Measurements from ENCODE around the gene PRG3.
"Not testable (repeated sequence)": the region's sequence is repeated elsewhere in the genome, so short reads cannot be mapped to it uniquely, and the experiment has no call there.

The PRG3 gene

DNA sequence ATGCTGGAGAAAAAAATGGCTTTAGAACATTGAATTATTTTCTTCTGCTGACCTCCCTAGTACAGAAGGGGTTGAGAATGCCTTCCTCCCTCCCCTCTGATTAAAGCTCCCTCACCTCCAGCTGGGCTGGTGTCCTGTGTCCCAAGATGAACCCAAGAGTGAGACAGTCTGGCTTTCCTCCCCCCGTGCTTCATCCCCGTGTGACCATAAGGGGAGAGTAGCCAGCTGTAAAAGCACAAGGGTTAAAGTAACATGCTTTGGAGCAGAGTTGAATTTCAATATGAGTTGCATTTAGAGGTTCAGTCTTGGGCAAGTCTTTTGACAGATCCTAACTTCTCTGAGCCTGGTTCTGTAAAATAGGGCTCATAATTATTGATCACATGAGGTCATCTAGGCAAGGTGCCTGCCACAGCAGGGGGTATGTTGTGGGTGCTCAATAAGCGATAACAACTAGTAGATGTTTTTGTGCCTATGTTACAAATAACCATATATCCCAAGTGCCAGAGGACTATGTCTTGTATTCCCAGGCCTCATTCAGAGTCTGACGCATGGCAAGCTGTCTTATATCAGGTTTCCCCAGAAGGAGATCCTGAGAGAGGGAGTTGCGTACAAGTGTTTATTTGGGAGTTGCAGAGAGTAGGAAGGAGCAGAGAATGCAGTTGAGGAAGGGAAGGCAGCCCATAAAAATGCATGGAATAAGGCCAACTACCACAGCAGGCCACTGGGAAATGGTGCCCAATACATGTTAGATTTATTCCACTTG lies 5.4 kb upstream of the PRG3 start:
- no peak for DNase-seq

DNA sequence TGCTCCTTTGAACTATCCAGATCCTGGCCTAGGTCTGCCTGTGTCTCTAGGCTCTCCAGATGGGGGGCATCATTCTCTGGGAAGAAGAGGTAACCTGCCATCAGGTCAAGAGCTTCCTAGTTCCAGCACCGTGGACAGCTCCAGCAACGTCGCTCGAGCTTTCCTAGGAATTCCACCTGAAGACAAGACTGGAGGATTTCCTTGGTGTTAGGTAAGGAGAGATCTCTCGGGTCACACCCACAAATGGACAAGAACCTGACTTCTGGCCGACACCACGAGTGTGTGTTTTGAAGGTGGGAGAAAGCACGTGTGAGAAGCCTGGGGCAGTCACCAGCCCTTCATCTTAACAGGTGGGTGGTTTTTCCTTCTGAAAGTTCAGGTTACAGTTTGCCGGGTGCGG lies 1.2 kb downstream of the PRG3 start:
- no peak for DNase-seq

DNA sequence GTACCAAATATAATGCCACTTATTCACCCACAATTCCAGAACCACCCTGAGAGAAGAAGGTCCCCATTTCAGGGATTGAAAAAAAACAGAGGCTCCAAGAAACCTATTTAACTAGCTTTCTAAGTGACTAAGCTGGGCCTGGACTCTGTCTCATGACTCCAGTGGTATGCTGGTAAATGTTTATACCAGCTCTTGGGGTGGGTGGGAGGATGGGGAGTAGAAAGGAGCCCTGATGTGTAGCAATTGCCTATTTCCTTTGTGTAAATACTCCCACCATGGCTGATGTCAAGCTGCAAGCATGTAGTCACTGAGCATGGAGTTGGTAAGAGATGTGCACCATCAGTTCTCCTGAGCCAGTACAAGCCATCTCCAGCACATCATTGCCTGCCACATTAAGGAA lies 2.8 kb downstream of the PRG3 start:
- DNase-seq = no peak

DNA sequence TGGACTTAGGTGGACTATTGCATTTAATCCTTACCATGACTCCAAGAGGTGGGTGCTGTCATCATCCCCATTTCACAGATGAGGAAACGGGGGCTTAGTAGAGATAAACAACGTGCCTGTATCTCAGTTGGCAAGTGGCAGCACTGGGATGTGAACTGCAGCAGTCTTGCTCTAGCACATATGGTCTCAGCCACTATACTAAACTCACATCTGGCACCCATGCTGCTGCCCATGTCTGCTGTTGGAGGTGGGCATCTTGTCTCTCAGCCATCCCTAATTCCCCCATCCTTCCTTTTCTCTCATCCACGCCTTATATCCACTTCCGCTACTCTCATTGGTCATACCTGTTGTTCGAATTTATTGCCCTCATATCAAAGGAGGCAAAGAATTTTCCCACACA lies 3.8 kb downstream of the PRG3 start:
- DNase-seq = no peak

DNA sequence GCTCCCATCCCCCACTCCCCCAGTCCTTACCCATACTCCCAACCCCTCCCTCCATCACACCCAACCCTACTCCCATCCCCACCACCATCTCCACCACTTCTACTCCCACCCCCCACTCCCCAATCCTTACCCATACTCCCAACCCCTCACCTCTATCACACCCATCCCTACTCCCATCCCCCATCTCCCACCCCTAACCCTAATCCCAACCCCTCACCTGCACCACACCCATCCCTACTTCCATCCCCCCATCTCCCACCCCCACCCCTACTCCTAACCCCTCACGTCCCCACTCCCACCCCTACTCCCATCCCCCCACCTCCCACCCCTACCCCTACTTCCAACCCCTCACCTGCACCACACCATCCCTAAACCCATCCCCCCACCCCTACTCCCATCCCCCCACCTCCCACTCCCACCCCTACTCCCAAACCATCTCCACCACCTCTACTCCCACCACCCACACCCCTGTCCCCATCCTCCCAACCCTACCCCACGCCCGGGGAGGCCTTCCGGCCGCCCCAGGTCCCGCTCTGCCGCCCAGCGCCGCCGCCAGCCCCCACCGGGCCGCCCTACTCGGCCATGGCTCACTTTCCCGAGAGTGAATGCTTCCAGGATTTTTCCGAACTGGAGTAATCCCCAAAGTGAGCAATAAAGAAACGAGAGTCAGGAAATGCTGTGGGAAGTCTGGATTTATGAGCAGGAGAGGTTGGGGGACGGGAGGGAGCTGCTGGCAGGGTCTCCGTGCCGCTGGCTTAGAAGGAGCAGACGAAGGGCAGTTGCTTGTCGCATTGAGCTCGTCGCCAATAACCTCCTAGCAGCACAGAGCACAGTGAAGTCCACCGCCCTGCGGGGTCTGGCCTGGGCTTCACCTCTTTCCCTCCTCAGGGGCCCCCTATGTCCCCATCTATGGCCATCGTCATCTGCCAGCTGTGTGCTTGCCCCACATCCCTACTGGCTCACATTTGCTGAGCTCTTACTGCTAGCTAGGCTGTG lies 4.6 kb downstream of the PRG3 start:
- DNase-seq = no peak

DNA sequence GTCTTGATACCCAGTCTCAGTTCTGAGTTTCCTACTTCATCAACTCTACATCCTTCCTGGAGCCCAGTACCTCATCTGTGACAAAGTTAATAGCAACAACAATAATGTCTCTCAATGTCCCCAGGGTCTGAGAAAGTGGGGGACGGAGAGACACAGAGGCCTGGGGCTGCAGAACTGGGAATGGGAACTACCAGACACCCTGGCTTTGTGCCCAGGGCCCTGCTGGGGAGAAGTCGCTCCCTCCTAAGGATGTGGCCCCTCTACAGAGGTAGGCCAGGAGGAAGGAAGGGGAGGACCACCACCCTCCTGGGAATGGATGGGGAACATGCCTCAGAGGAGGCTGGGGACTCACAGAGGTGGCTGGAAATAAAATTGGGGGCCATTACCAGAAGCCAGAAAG lies 5.5 kb downstream of the PRG3 start:
- no peak for DNase-seq

DNA sequence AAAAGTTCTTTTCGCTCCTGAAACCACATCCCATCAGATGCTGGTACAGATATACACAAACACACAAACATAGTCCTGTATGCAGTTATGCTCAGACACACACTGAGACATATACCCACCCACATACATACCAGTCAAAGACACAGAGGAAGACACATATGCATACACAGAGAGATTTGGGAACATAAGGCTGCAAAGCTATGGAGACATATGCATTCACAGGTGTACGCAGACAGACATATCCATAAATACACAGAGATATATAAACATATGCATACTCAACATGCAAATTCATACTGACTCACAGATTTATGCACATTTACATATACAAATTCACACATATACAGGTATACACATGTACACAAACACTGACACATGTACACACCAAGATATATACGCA lies 6.0 kb downstream of the PRG3 start:
- no peak for DNase-seq

DNA sequence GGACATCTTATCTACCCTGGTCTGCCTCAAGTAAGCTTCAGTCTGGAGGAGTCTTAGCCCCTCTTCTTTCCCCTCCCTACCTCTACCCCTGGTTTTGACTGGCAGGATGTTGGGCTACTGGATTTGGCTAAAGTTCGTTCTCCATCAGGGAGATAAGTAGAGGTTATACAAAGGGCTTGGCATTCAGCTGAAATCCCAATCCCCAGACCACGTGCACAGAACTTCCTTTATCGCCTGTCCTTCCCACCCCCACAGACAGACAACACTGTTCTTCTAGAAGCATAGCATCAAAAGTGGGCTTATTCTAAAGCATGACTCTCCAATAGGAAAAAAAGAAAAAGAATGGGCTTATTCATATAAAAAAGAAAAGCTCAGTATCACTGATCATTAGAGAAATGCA lies 7.8 kb downstream of the PRG3 start:
- DNase-seq = no peak

DNA sequence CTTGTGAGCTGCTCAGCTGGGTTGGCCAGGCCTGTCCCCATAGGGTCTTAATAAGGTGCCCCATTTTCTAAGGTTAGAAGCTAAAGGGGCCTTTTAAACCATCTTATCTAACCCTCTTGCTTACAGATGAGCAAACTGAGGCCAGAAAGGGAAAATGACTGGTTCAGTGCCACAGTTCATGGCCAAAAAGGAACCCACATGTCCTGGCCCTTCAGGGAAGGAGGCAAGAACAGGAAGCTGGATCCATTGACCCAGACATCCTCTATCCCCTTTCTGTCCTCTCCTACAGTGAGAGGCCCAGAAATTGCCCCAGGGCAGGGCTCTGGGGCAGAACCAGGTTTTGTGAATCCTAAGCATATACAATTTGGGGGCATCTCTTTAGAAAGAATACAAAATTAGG lies 10.0 kb downstream of the PRG3 start:
- no peak for DNase-seq

DNA sequence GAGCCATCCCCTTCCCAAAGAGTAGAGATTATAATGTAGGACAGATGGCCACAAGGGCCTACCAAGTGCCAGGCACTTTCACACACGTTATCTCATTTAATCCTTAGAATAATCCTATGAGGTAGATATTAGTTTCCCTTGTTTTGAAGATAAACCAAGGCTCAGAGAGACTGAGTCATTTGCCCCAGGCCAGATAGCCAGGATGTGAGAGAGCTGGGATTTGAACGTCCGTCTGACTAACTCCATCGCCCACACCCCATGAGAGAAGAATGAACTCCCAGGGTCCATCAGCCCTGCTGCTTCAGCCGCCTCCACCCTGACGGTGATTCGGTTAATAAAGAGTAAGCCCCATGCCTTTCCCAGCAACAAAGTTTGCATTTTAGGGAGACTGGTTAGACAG lies 10.7 kb downstream of the PRG3 start:
- no peak for DNase-seq

DNA sequence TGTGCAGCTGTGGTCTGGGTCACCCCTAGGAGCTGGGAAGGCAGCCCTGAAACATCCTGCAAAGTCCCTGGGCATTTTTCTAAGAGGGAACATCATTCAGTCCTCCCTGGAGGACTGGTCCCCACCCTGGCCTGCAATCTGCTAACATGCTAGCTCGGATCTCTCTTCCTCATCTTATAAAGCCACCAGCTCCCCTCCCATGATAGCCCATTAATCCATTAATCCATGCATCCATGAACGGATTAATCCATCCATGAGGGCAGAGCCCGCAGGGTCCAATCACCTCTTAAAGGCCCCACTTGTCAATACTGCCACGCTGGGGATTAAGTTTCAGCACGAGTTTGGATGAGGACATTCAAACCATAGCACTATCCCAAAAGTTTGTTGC lies 12.1 kb downstream of the PRG3 start:
- DNase-seq = no peak

DNA sequence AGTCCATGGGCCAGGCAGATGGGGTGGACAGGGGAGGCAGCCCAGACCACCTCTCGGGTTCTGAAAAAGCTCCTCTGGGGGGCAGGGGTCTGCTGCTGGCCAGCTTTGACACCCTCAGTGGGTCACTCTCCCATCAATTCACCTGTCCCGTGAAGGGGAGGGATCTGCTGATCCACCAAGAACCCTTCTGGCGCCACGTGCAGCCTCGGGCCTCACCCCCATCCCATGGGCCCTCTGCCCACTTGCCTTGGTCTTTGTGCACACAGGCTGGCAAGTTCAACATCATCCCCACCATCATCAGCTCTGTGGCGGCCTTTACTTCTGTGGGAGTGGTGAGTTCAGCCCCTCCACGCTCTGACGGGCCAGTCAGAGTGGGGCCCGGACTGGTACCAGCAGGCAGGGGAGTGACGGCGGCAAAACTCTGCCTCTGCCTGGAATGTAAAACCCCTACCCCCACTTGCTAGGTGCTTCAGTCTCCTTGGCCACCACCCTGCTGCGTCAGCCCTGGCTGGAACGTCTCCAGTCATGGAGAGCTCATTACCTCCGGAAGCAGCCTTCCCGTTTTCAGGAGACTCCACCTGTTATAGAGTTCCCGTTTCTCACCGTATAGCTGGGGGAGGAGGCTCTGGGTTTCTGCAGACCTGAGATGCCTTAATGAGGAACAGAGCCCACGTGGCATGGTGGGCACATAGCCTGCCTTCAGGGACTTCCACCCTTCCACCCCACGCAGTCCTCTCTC lies 12.7 kb downstream of the PRG3 start:
- DNase-seq = peak; percentile 63

DNA sequence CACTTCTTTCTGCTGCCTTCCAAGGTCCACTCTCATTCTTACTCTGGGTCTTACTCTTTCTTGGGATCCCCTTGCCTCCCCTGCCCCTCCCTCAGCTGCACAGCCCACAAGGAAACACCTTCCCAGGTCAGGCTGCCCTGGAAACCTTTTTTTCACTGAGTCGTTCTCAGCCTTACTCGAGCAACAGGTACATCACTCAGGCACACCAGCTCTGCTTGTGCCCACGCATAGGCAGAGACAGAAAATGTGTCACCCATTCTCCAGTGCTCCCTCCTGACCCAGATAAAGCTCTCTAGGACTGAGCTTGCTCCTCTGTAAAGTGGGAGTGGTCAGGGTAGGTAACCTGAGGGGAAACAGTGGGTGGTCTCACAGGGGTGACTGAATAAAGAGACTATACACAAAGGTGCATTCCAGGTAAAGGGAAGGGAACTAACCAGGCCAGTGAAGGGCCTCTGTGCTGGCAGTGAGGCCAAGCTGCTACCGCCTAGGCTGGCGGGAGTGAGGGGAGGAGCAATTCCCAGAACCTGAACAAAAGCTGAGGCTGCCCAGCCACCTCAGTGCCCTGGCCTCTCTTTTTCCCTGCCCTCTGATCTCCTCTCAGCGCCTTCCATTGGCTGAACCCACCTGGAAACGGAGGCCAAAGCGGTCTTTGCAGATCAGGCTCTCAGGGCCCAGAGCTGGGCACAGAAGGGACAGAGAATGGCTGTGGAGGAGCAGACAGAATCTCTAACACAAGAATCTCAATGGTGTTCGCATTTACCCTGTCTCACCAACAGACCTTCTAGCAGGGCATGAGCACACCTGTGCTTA lies 15.9 kb downstream of the PRG3 start:
- DNase-seq = no peak

DNA sequence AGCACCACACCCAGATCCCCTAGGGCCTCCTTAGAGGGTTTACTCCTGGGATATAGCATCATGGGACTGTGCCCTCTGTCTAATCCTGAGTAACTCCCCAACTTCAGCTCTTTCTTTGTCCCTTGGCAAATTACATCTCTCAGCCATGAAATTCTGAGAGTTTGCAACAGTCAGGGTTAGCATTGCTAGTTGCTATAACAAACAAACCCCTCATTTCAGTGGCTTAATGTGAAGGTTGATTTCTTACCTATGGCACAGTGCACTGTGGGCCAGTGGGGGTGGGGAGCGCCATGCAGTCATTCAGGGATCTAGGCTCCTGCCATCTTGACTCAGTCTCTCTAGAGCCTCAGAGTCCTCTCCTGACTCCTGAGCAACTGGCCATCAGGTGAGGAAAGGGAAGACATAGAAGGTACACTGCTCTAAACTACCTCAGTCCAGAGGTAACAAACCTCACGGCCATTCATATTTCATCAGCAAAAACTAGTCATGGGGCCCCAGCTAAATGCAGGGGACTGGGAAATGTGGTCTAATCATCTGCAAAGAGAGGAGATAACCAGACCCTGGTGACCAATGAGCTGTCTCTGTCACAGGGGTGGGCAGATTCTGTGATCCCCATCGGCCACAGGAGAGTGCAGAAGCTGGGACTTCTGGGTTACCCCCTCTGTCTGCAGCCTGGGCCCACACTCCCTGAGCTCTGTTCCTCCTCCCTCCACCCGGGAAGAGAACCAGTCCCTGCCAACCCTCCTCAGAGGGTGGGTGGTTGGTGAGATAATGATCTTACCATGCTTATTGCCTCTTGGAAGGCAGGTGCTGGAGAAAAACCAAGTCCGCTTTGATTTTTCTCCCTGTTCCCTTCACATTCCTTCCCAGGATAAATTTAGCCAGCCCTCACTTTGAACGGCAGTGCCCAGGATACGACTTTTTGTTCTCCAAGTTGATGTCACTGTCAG lies 17.5 kb downstream of the PRG3 start:
- DNase-seq = no peak

DNA sequence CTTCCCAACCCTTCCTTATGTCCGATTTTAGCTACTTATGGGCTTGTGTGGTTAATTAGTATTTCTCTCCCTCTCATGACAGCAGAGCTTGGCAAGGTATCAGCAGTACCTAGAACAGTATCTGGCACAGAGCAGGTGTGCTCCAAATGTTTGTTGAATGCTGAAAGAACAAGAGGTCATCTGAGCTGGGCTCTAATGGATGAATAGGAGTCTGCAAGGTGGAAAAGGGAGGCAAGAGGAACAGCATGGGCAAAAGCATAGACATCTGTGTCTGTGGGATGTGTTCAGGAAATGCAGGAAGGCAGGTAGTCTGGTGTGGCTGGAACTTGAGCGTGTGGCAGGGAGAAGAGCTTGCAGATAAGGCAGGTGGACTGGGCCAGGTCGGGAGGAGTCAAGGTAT lies 19.0 kb downstream of the PRG3 start:
- no peak for DNase-seq

DNA sequence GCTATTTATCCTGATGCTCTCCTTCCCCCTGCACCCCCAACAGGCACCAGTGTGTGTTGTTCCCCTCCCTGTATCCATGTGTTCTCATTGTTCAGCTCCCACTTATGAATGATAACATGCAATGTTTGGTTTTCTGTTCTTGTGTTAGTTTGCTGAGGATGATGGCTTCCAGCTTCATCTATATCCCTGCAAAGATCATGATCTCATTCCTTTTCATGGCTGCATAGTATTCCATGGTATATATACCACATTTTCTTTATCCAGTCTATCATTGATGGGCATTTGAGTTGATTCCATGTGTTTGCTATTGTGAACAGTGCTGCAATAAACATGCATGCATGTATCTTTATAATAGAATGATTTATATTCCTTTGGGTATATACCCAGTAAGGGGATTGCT lies 19.5 kb downstream of the PRG3 start:
- not testable (repeated sequence) for DNase-seq

DNA sequence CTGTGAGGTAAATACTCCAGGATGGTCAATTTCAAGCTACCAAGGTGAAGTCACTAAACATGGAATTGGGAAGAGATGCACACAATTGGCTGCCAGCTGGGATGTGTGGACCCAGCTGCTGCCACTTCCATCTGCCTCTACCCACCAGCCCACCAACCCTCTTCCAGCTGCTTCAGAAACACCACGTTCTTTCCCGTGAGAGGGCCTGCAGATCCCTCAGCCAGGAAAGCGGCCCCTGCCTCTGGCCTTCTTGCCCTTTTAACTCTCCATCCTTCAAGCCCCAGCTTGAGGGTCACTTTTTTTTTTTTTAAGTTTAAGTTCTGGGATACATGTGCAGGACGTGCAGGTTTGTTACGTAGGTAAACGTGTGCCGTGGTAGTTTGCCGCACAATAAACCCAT lies 20.0 kb downstream of the PRG3 start:
- no peak for DNase-seq

DNA sequence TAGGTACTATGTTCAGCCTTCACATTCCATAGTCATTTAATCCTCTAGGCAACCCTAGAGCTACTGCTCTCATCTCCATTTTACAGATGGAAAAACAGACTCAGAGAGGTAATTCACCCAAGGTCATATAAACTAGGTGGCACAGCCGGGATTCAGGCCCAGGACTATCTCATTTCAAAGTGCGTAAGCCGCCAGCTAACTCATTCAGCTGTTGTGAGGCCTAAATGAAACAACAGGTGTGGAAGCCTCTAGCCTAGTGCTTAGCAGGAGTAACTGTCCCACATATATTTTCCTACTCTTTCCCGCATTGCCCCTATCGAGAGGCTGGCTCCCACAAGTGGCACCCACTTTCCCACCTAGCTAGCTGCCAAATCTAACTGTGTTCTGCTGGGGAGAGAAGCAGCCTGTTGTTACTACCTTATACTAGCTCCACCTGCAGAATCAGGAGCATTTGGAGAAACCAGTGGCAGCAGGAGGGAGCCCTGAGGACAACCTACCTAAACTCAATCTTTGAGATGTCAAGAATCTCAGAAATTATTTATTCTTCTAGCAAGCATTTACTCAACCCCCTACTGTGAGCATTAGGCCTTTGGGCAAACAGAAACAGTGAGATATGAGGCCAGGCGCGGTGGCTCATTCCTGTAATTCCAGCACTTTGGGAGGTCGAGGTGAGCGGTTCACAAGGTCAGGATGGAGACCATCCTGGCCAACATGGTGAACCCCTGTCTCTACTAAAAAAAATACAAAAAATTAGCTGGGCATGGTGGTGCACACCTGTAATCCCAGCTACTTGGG lies 20.9 kb downstream of the PRG3 start:
- no peak for DNase-seq

DNA sequence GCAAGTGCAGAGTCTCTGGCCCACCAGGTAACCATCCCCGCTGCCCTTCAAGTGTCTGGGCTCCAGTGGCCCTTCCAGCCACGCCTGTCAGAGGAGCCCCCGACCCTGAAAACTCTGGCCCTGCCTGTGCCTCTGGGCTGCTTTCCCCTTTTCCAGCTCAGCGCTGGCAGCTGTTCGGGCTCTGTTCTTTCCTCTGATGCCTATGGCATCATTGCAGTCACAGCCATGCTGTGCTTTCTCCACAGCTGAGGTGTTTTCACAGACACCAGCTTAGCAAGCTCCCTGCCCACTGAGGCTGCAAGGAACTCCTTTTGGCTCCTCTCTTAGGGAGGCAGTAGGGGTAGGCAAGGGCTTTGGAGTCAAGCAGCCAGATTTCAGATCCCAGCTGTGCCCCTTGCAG lies 21.6 kb downstream of the PRG3 start:
- no peak for DNase-seq

DNA sequence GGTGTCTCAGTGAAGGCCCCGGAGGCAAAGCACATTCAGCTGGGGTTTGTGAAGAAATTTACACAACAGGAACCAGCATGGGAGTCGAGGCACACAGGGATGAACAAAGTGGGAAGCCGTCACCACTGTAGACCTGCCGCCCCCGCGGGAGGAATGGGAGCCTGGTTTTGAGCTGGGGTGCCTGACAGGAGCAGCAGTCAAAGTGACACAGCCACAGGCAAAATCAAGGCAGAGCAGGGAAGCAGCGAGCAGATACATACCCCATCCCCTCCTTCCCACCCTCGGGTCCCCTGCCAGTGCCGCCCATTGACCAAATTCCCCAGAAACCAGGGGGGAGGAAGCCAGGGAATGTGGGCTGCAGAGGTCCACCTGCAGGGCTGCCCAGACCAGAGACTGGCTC lies 22.0 kb downstream of the PRG3 start:
- DNase-seq = no peak

DNA sequence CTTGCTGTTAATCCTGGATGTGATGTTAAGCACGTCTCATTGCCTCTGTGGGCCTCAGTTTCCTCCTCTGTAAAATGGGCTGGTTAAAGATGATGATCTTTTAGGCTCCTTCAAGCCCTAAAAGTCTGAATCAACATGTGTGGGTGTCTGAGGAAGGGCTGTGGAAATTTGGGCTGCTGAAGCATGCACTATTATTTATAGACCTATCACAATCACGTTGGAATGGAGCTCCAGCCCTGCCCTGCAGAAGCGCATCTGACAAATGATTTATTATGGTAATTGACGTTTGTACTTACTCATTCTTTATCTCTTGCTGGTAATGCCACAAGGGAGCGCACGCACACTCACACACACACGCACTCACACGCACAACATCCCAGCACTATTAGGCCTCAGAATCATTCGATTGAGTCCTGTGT lies 22.4 kb downstream of the PRG3 start:
- no peak for DNase-seq

All from DMS53 (cell line).